GM21447 (cell line): Measurements from ENCODE around the gene COA5.

Source experiments
- ATAC-seq: cut with Tn5 transposase; IDR thresholded peaks from one replicate; pipeline ENCODE4 v1.9.1; 2021; ENCODE audit not compliant: unreplicated experiment

The COA5 gene

GRCh38 chr2:98608116-98608961 is at the start of gene COA5, which contains the start of gene UNC50:
COA5 (minus strand) TSS chr2:98608512; CDS start chr2:98608405, 107 bp downstream.
UNC50 (plus strand) TSS chr2:98608589; CDS start chr2:98609760, 1,171 bp downstream.
- ATAC-seq, result peak; percentile 84

GRCh38 chr2:98656800-98657199 is 48.5 kb upstream of the COA5 start:
- ATAC-seq, result no peak

GRCh38 chr2:98654699-98655495 is 46.6 kb upstream of the COA5 start:
- no peak for ATAC-seq

- ATAC-seq, result no peak
Measured at GRCh38 chr2:98650998-98651397, 42.7 kb upstream of the COA5 start.

- ATAC-seq, result no peak
Measured at GRCh38 chr2:98649992-98650375, 41.7 kb upstream of the COA5 start.

- ATAC-seq, result peak; percentile 58
Measured at GRCh38 chr2:98649135-98649991, 41.1 kb upstream of the COA5 start.

GRCh38 chr2:98648451-98648850 is 40.1 kb upstream of the COA5 start:
- ATAC-seq, result no peak

- ATAC-seq, result no peak
Measured at GRCh38 chr2:98647636-98648035, 39.3 kb upstream of the COA5 start.

GRCh38 chr2:98643496-98644100 is 35.3 kb upstream of the COA5 start:
- no peak for ATAC-seq

- peak; percentile 81 for ATAC-seq
Measured at GRCh38 chr2:98637401-98638147, 29.3 kb upstream of the COA5 start.

GRCh38 chr2:98634406-98635092 is 26.2 kb upstream of the COA5 start:
- ATAC-seq, result no peak

- no peak for ATAC-seq
Measured at GRCh38 chr2:98632351-98632750, 24.0 kb upstream of the COA5 start.

GRCh38 chr2:98623657-98624056 is 15.3 kb upstream of the COA5 start:
- no peak for ATAC-seq

GRCh38 chr2:98617149-98617548 is 8.8 kb upstream of the COA5 start:
- no peak for ATAC-seq

GRCh38 chr2:98615481-98615880 is 7.2 kb upstream of the COA5 start:
- no peak for ATAC-seq

GRCh38 chr2:98614024-98614739 is 5.9 kb upstream of the COA5 start:
- no peak for ATAC-seq

GRCh38 chr2:98608962-98609604 is 771 bp upstream of the COA5 start:
- no peak for ATAC-seq

GRCh38 chr2:98607741-98608115 is 584 bp downstream of the COA5 start:
- peak; percentile 5 for ATAC-seq
